GM21576 (cell line): ENCODE data around the gene ITPK1.

ENCODE experiments used
- ATAC-seq: cut with Tn5 transposase; IDR thresholded peaks from one replicate; pipeline ENCODE4 v1.9.1; 2021; ENCODE audit warnings: mild to moderate bottlenecking, moderate library complexity; ENCODE audit not compliant: unreplicated experiment

The ITPK1 gene

GRCh38 chr14:92959761-92960680 is 155.7 kb downstream of the ITPK1 start:
- ATAC-seq, result no peak

GRCh38 chr14:92959189-92959531 is 156.6 kb downstream of the ITPK1 start:
- no peak for ATAC-seq

- ATAC-seq, result no peak
Observed at GRCh38 chr14:92958373-92959188, 157.1 kb downstream of the ITPK1 start.

GRCh38 chr14:92956961-92957360 is 158.8 kb downstream of the ITPK1 start:
- ATAC-seq, result no peak

GRCh38 chr14:92955381-92955780 is 160.3 kb downstream of the ITPK1 start:
- no peak for ATAC-seq

- no peak for ATAC-seq
Observed at GRCh38 chr14:92954933-92955332, 160.8 kb downstream of the ITPK1 start.

- ATAC-seq, result no peak
Observed at GRCh38 chr14:92953526-92953925, 162.2 kb downstream of the ITPK1 start.

- ATAC-seq, result no peak
Observed at GRCh38 chr14:92952481-92953298, 163.0 kb downstream of the ITPK1 start.

- ATAC-seq, result peak; percentile 80
Observed at GRCh38 chr14:92951912-92952471, 163.7 kb downstream of the ITPK1 start.

- ATAC-seq, result no peak
Observed at GRCh38 chr14:92951261-92951660, 164.5 kb downstream of the ITPK1 start.

- no peak for ATAC-seq
Observed at GRCh38 chr14:92950773-92951172, 165.0 kb downstream of the ITPK1 start.

GRCh38 chr14:92950193-92950540 is 165.6 kb downstream of the ITPK1 start:
- no peak for ATAC-seq

- ATAC-seq, result no peak
Observed at GRCh38 chr14:92949496-92950192, 166.1 kb downstream of the ITPK1 start.

- no peak for ATAC-seq
Observed at GRCh38 chr14:92948647-92949046, 167.1 kb downstream of the ITPK1 start.

GRCh38 chr14:92946847-92947545 is 168.7 kb downstream of the ITPK1 start:
- ATAC-seq, result no peak

GRCh38 chr14:92945959-92946846 is 169.5 kb downstream of the ITPK1 start:
- no peak for ATAC-seq

GRCh38 chr14:92945544-92945943 is 170.2 kb downstream of the ITPK1 start:
- no peak for ATAC-seq

GRCh38 chr14:92944976-92945375 is 170.7 kb downstream of the ITPK1 start:
- ATAC-seq, result no peak
